GM12891 (cell line): ENCODE results near the gene NLRC4.

Experiments
- POLR2A ChIP-seq: IDR thresholded peaks from 2 replicates; pipeline ENCODE4 v1.6.1; 2011; ENCODE audit warnings: low read depth, low read length, control low read depth
- POLR2AphosphoS5 ChIP-seq: IDR thresholded peaks from 2 replicates; pipeline ENCODE4 v1.6.1; 2011; ENCODE audit warnings: low read depth, low read length, control low read depth
- POU2F2 ChIP-seq: IDR thresholded peaks from 2 replicates; pipeline ENCODE4 v1.6.1; 2011; ENCODE audit warnings: low read depth, mild to moderate bottlenecking, control low read depth, low read length, moderate library complexity
- SPI1 ChIP-seq: IDR thresholded peaks from 2 replicates; pipeline ENCODE4 v1.6.1; 2011; ENCODE audit warnings: low read depth, low read length, control low read depth
- TAF1 ChIP-seq: IDR thresholded peaks from 2 replicates; pipeline ENCODE4 v1.6.1; 2011; ENCODE audit warnings: low read depth, low read length, control low read depth

DNA sequence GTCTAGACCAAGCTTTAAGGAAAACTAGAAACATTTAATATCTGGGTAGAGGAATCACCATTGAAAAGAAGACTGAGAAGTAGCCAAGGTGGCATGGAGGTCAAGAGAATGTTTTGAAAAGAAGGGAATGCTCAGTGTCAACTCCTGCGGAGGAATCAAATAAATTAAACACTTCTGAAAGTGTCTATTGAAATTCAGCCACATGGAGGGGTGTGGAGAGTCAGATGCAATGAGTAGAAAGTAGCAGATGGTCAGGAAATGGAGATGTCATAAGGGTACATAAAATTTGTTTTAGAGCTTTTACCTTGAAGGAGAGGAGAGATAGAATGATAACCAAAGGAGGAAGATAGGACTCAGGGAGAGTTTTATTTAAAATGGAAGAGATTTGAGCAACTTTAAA lies 35.1 kb downstream of the NLRC4 start:
- TF ChIP-seq POLR2A = no peak
- no peak for TF ChIP-seq SPI1
- no peak for TF ChIP-seq POLR2AphosphoS5
- TF ChIP-seq POU2F2 = no peak
- TF ChIP-seq TAF1 = no peak
